Endothelial cell (in vitro differentiated cells): ENCODE data around the gene CYSLTR1. TPM values are rescaled to one million over a fixed set of nuclear protein-coding genes. Genes with fewer than 3 reads are reported as not detected.
"Not testable (repeated sequence)": the region's sequence is repeated elsewhere in the genome, so short reads cannot be mapped to it uniquely, and the experiment has no call there.

Experiments used
- DNase-seq: peaks from one replicate; pipeline ENCODE4 v3.0.0; 2021; ENCODE audit warnings: low spot score
- H3K27ac Mint-ChIP-seq: one replicate; pipeline ENCODE4 v1.8.0; 2021; ENCODE audit warnings: mixed read lengths, inconsistent platforms; ENCODE audit not compliant: unreplicated experiment
- H3K27me3 Mint-ChIP-seq: one replicate; pipeline ENCODE4 v1.8.0; 2021; ENCODE audit warnings: mild to moderate bottlenecking, moderate library complexity, mixed read lengths, inconsistent platforms; ENCODE audit not compliant: unreplicated experiment
- H3K36me3 Mint-ChIP-seq: one replicate; pipeline ENCODE4 v1.8.0; 2021; ENCODE audit warnings: mild to moderate bottlenecking, low read depth, mixed read lengths, inconsistent platforms; ENCODE audit not compliant: unreplicated experiment
- H3K4me1 Mint-ChIP-seq: one replicate; pipeline ENCODE4 v1.8.0; 2021; ENCODE audit warnings: mild to moderate bottlenecking, mixed read lengths, inconsistent platforms; ENCODE audit not compliant: unreplicated experiment
- H3K4me3 Mint-ChIP-seq: one replicate; pipeline ENCODE4 v1.8.0; 2021; ENCODE audit warnings: mild to moderate bottlenecking, mixed read lengths, inconsistent platforms; ENCODE audit not compliant: unreplicated experiment
- H3K9me3 Mint-ChIP-seq: one replicate; pipeline ENCODE4 v1.8.0; 2021; ENCODE audit warnings: mixed read lengths, inconsistent platforms; ENCODE audit not compliant: unreplicated experiment
- total RNA-seq: library from RNA; stranded (reverse); fragmentation: NEBNext Ultra II Directional; extraction: Animal tissue kit (Norgen Biotek cat#: 25700); gene quantifications from one replicate; pipeline ENCODE4 v1.2.1, GENCODE V29; 2021; ENCODE audit not compliant: unreplicated experiment
- TF ChIP-seq, protein P1 (sequence below): fragments of 200-600 bp; sonication (generic); IDR thresholded peaks from one replicate; pipeline ENCODE4 v1.5.0; 2021; ENCODE audit warnings: antibody characterized with exemption; ENCODE audit not compliant: unreplicated experiment

CYSLTR1 gene
- total RNA-seq, 1 donor from 2014 or later = 0.13 TPM

DNA sequence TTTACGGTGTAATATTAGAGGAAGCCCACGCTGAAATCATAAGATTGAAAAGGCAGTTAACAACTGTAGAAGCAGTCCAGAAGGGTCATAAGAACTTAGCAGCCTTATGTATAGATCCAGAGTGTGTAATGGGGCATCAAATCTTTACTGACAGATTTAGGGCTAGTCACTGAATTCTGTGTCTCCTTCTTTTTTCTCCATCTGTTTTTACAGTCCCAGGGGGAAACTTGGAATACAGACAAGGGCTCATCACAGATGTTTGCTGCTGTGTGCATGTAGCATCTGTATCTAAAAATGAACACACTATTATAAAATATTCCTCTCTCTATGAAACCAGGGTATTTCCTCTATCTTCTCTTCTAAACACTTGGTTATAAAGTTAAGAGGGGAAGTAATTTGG lies 43.9 kb downstream of the CYSLTR1 start:
- Mint-ChIP-seq H3K36me3 (no peaks in the 10 kb centered on the region), H3K4me3 (no peak overlapping the region), H3K4me1 (no peaks in the 10 kb centered on the region), H3K9me3 (no peaks in the 10 kb centered on the region), H3K27me3 (no peaks in the 10 kb centered on the region), H3K27ac (no peak overlapping the region)
- TF ChIP-seq, protein P1, sequence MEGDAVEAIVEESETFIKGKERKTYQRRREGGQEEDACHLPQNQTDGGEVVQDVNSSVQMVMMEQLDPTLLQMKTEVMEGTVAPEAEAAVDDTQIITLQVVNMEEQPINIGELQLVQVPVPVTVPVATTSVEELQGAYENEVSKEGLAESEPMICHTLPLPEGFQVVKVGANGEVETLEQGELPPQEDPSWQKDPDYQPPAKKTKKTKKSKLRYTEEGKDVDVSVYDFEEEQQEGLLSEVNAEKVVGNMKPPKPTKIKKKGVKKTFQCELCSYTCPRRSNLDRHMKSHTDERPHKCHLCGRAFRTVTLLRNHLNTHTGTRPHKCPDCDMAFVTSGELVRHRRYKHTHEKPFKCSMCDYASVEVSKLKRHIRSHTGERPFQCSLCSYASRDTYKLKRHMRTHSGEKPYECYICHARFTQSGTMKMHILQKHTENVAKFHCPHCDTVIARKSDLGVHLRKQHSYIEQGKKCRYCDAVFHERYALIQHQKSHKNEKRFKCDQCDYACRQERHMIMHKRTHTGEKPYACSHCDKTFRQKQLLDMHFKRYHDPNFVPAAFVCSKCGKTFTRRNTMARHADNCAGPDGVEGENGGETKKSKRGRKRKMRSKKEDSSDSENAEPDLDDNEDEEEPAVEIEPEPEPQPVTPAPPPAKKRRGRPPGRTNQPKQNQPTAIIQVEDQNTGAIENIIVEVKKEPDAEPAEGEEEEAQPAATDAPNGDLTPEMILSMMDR = no peak
- DNase-seq = no peak

DNA sequence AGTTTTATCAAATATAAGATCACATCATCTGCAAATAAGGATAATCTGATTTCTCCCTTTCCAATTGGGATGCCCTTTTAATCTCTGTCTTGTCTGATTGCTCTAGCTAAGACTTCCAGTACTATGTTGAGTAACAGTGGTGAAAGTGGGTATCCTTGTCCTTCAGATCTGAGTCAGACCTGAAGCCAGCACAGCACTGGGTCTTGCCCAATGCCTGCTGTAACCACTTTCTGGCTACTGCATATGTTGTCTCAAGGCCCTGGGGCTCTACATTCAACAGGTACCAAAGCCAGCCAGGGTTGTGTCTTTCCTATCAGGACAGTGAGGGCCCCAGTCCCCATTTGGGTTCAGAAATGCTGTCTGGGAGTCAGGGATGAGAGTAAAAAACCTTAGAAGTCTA lies 90.3 kb downstream of the CYSLTR1 start:
- H3K9me3 Mint-ChIP-seq = no peaks in the 10 kb centered on the region
- TF ChIP-seq, protein P1 = no peak
- H3K4me3 Mint-ChIP-seq = no peak overlapping the region
- H3K36me3 Mint-ChIP-seq = no peaks in the 10 kb centered on the region
- no peak for DNase-seq
- H3K27ac Mint-ChIP-seq = no peak overlapping the region
- H3K4me1 Mint-ChIP-seq = no peaks in the 10 kb centered on the region
- no peaks in the 10 kb centered on the region for H3K27me3 Mint-ChIP-seq

DNA sequence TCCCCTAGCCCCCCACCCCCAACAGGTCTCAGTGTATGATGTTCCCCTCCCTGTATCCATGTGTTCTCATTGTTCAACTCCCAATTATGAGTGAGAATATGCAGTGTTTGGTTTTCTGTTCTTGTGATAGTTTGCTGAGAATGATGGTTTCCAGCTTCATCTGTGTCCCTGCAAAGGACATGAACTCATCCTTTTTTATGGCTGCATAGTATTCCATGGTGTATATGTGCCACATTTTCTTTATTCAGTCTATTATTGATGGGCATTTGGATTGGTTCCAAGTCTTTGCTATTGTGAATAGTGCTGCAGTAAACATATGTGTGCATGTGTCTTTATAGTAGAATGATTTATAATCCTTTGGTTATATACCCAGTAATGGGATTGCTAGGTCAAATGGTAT lies 101.4 kb downstream of the CYSLTR1 start:
- H3K4me3 Mint-ChIP-seq, DNase-seq, H3K4me1 Mint-ChIP-seq, H3K9me3 Mint-ChIP-seq, H3K27ac Mint-ChIP-seq, H3K27me3 Mint-ChIP-seq, H3K36me3 Mint-ChIP-seq: not testable (repeated sequence)

Other genes starting within 250 kb of the CYSLTR1 start
- 380 TPM for gene PGK1, start 223.4 kb downstream of the CYSLTR1 start, total RNA-seq
- gene TAF9B, start 188.0 kb downstream of the CYSLTR1 start, total RNA-seq = 19.5 TPM